ENCODE measurements around the gene QRICH2. TPM values are rescaled to one million over a fixed set of nuclear protein-coding genes. Genes with fewer than 3 reads are reported as not detected.

The QRICH2 gene
- total RNA-seq, 1 donor: 3.6 TPM

DNA sequence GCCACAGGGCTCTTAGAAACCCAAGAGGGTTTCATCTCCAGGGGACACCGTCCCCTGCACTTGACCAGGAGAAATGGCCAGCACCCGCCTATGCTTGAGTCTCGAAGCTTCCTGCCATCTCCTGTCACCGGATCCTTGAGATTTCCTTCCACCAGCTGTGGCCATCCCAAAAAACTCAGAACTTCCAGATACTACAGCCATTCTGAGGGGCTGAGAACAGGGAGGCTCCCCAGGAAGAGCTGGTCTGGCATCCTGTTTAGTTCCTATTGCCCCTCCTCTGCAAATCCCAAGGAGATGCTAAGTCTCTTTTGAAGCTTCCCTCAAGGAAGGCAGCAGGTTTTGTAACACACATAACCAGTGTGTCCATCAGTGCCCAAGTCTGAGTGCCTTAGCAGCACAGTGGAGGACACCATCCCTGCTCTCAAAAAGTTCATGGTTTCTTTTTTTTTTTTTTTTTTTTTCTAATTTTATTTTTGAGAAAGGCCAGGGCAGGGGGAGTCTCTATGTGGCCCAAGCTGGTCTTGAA, 41.0 kb downstream of the QRICH2 start:
- peaks cover 38% of the 10 kb centered on the region for H3K4me1 ChIP-seq (ENCODE audit: insufficient read depth, low read length)

DNA sequence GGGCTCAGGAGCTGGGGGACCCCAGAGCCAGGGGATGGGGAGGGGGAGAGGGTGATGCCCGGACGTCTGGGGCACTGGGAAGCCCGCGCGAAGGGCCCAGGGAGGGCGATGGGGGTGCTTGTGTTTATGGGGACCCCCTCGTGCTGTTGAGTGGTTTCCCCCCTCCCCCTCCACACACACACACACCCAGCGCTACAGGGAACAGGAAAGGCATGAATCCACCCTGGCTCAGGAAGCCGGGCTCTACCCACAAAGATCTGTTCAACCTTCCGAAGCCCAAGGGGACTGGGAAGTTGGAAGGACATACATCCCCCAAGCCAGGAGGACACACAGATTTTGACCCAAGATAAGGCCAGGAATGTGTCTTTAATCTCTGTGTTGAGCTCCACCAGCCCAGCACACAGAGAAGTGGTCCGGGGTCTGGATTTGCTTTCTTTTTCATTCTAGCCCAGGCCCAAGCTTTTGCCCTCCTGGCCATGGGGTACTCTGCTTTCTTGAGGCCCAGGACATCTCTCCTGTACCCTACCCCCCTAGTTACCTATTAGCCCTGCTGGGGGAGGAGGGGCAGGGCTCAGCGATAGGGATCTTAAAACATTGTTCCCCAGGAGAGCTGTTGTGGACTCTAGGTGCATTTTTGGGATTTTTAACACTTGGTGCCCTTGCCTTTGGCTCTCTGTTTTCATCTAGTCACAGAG, 41.7 kb downstream of the QRICH2 start:
- peaks cover 40% of the 10 kb centered on the region for H3K4me1 ChIP-seq (ENCODE audit: insufficient read depth, low read length)
- H3K4me3 ChIP-seq (ENCODE audit: insufficient read depth, low read length): peak overlapping the region; percentile 93
- H3K4me2 ChIP-seq (ENCODE audit: insufficient read depth, low read length): peak overlapping the region; percentile 96
- peaks cover 10% of the 10 kb centered on the region for H3K36me3 ChIP-seq (ENCODE audit: insufficient read depth, low read length)
- no peaks in the 10 kb centered on the region for H3K9me3 ChIP-seq (ENCODE audit: low read depth, low read length)
- no peaks in the 10 kb centered on the region for H3K27me3 ChIP-seq (ENCODE audit: insufficient read depth, low read length)
- TF ChIP-seq, protein P1, sequence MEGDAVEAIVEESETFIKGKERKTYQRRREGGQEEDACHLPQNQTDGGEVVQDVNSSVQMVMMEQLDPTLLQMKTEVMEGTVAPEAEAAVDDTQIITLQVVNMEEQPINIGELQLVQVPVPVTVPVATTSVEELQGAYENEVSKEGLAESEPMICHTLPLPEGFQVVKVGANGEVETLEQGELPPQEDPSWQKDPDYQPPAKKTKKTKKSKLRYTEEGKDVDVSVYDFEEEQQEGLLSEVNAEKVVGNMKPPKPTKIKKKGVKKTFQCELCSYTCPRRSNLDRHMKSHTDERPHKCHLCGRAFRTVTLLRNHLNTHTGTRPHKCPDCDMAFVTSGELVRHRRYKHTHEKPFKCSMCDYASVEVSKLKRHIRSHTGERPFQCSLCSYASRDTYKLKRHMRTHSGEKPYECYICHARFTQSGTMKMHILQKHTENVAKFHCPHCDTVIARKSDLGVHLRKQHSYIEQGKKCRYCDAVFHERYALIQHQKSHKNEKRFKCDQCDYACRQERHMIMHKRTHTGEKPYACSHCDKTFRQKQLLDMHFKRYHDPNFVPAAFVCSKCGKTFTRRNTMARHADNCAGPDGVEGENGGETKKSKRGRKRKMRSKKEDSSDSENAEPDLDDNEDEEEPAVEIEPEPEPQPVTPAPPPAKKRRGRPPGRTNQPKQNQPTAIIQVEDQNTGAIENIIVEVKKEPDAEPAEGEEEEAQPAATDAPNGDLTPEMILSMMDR (IDR thresholded peaks at IDR 0.05; ENCODE audit: extremely low read depth, low read depth, low read length): no peak
- H3K79me2 ChIP-seq (ENCODE audit: insufficient read depth, low read length): peaks cover 43% of the 10 kb centered on the region
- H4K20me1 ChIP-seq (ENCODE audit: insufficient read depth, low read length): peaks cover 2% of the 10 kb centered on the region
- peak overlapping the region; percentile 76 for H3K27ac ChIP-seq (ENCODE audit: low read depth, low read length)
- H2AFZ ChIP-seq (ENCODE audit: low read length): peak overlapping the region; percentile 54
- DNase-seq (ENCODE audit: insufficient read length, low spot score, missing footprints): peak; percentile 95

More for the DNA sequence above, 41.0 kb downstream of the QRICH2 start:
- Histone ChIP-seq H3K4me2 (ENCODE audit: insufficient read depth, low read length) (peak overlapping the region; percentile 96), H2AFZ (ENCODE audit: low read length) (no peak overlapping the region), H3K27me3 (ENCODE audit: insufficient read depth, low read length) (no peaks in the 10 kb centered on the region), H3K36me3 (ENCODE audit: insufficient read depth, low read length) (peaks cover 10% of the 10 kb centered on the region), H3K9me3 (ENCODE audit: low read depth, low read length) (no peaks in the 10 kb centered on the region), H3K4me3 (ENCODE audit: insufficient read depth, low read length) (peak overlapping the region; percentile 93), H3K79me2 (ENCODE audit: insufficient read depth, low read length) (peaks cover 43% of the 10 kb centered on the region), H4K20me1 (ENCODE audit: insufficient read depth, low read length) (peaks cover 2% of the 10 kb centered on the region), H3K27ac (ENCODE audit: low read depth, low read length) (peak overlapping the region; percentile 76)
- DNase-seq (ENCODE audit: insufficient read length, low spot score, missing footprints): peak; percentile 78
- TF ChIP-seq, protein P1 (IDR thresholded peaks at IDR 0.05; ENCODE audit: extremely low read depth, low read depth, low read length): no peak

DNA sequence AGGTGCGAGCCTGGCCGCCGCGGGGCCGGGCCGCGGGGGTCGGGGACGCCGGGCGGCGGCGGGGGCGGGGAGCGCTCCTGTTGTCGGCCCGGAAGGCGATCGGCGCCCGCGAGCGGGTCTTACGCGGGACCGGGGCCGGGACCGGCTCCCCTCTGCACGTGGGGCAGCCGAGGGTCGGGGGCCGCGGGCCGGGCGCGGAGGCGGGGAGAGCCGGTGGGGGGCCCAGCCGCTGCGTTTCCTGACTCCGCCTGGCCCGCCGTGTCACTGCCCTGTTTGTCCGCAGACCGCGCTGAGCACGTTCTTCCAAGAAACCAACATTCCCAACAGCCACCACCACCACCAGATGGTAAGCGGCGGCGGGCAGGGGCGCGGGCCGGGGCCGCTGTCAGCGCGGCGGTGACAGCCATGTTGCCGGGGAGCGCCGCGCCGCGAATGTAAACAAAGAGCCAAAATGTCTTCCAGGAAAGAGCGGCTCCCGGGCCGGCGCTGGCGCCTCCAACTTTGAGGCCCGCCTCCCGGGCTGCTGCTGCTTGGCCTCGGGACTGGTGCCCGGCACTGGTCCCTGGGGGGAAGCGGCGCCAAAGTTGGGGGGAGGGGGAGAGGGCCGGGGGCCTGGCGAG, 42.3 kb downstream of the QRICH2 start:
- Histone ChIP-seq H3K27ac (ENCODE audit: low read depth, low read length) (peak overlapping the region; percentile 76), H3K4me1 (ENCODE audit: insufficient read depth, low read length) (peaks cover 40% of the 10 kb centered on the region), H3K79me2 (ENCODE audit: insufficient read depth, low read length) (peaks cover 43% of the 10 kb centered on the region), H3K27me3 (ENCODE audit: insufficient read depth, low read length) (no peaks in the 10 kb centered on the region), H4K20me1 (ENCODE audit: insufficient read depth, low read length) (peaks cover 2% of the 10 kb centered on the region), H3K36me3 (ENCODE audit: insufficient read depth, low read length) (peaks cover 10% of the 10 kb centered on the region), H3K4me3 (ENCODE audit: insufficient read depth, low read length) (peak overlapping the region; percentile 93), H3K4me2 (ENCODE audit: insufficient read depth, low read length) (peak overlapping the region; percentile 96), H2AFZ (ENCODE audit: low read length) (no peak overlapping the region), H3K9me3 (ENCODE audit: low read depth, low read length) (no peaks in the 10 kb centered on the region)
- TF ChIP-seq, protein P1 (IDR thresholded peaks at IDR 0.05; ENCODE audit: extremely low read depth, low read depth, low read length): no peak
- peak; percentile 94 for DNase-seq (ENCODE audit: insufficient read length, low spot score, missing footprints)
